ENCODE measurements around the gene VTI1A.
"Not testable (repeated sequence)": the region's sequence is repeated elsewhere in the genome, so short reads cannot be mapped to it uniquely, and the experiment has no call there.

The VTI1A gene

GRCh38 chr10:112835944-112836451 lies 389.0 kb downstream of the VTI1A start:
- DNase-seq (ENCODE audit: low read depth) = no peak

DNA sequence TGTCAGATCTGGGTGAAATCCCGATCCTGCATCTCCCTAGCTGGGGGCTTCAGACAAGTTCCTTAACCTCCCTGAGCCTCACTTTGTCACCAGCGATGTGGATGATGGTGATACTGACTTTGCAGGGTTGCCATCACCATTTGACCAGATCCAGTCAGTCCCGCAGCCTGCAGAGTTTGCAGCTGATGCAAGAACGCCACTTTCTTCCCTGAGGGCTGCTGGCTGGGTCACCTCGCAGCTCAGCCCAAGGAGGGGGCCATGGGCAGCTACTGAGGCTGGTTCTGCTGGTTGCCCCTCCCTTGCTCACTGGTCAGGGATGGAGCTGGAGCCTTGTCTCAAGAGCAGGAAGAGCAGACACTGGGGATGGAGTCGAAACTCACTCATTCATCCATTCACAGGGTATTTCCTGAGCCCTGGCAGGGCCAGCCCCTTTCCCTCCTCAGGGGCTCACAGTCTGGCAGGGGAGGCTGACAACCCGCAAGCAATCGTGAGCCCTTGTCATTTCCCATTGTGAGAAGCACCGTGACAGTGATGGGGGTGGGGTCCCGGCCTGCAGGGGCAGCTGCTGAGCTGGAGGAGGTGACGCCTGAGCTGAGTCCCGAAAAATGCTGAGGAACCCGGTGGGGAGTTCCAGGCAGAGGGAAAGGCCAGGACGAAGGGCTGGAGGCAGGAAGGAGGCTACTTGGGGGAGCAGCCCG lies 391.9 kb downstream of the VTI1A start:
- no peak for DNase-seq (ENCODE audit: low read depth)

- DNase-seq (ENCODE audit: low read depth) = no peak
Measured at GRCh38 chr10:112839928-112840654, 393.1 kb downstream of the VTI1A start.

GRCh38 chr10:112841549-112841948 lies 394.5 kb downstream of the VTI1A start:
- DNase-seq (ENCODE audit: low read depth) = no peak

DNA sequence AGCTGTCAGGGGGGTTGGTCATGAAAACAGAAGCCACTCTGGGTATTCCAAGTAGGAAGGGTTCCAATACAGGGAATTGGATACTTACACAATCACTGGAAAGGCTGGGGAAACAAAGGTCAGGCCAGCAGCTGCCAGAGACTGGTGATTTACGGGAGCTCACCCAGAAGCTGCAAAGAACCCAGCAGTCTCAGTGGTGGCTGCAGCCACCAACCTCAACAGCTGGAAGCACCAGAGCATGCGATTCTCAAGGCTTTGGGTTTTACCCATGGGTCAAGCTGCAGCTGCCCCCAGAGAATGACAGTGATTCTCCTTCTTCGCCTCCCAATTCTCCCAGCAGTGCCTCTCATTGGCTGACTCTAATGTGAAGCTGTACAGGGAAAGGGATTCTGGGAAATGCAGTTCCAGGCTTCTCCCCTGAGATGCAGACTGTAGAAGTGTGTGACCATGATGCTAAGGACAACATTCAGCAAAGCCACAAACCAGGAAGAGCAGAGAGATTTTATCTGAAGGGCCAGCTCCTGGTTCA lies 395.9 kb downstream of the VTI1A start:
- DNase-seq (ENCODE audit: low read depth) = no peak

DNA sequence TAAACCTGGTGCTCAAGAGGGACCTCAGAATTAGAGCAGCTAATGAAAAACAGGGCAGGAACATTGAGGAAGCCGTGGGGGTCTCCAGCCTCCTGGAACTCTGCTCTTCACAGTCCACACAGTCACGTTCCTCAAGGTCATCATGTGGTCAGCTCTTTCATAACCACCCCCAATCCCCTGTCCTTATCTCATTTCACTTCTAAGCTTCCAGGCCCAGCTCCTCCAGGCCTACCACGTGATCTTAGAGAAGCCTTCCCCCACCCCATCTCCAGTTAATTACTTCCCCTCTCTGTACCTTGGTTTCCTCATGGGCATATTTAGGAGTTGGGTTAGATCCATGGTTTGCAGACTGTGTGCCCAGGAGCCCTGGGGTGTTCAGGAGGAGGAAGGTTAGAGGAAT lies 396.6 kb downstream of the VTI1A start:
- DNase-seq (ENCODE audit: low read depth) = no peak

GRCh38 chr10:112844681-112845544 lies 397.9 kb downstream of the VTI1A start:
- no peak for DNase-seq (ENCODE audit: low read depth)

- no peak for DNase-seq (ENCODE audit: low read depth)
Measured at GRCh38 chr10:112847778-112848177, 400.8 kb downstream of the VTI1A start.

GRCh38 chr10:112848228-112848627 lies 401.2 kb downstream of the VTI1A start:
- no peak for DNase-seq (ENCODE audit: low read depth)

GRCh38 chr10:112848868-112849430 lies 401.9 kb downstream of the VTI1A start:
- no peak for DNase-seq (ENCODE audit: low read depth)

DNA sequence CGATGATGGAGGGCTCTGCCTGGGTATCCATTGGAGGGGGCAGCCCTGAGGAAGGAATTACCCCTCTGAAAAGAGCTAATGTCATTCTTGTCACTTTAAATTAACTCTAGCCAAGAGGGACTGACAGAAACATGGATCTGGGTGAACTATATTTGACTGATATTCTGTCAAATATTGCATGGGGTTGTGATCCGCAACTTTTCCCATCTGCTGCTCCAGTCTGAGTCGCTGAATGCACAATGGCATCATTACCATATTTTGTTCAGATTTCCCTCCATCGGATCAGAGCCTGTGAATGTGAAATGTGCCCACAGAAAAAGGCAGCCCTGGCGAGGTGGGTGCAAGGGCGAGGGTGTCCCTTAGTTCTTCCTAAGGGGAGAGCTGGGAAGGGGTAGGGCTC lies 402.5 kb downstream of the VTI1A start:
- DNase-seq (ENCODE audit: low read depth) = no peak

- DNase-seq (ENCODE audit: low read depth) = no peak
Measured at GRCh38 chr10:112851181-112851580, 404.2 kb downstream of the VTI1A start.

DNA sequence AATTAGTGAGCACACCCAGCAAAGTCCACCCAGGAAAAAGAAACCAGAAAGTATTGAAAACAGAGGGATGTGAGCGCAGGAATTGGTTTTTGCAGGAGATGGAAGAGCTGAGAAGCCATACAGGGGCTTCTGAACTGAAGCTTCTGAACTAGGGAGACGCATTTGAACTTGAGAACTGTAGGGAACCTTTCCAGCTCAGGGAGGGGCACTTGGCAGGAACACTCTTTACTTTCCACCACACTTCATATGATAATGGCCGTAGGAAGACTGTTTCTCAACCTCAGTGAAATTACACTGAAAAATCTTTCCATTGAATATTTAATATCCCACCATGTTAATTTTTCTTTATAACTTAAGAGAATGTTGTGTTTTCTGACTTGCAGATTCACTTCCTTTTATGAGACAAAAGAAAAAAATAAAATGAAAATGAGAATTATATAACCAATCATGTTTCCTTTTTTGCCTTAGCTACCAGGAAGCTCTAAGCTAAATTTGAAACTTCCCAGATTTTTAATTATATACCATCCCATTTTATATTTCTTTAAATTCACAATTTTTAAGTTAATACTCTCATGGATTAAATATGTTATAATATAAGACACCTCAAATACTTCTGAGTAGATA lies 404.7 kb downstream of the VTI1A start:
- DNase-seq (ENCODE audit: low read depth) = no peak

- no peak for DNase-seq (ENCODE audit: low read depth)
Measured at GRCh38 chr10:112852306-112852705, 405.3 kb downstream of the VTI1A start.

DNA sequence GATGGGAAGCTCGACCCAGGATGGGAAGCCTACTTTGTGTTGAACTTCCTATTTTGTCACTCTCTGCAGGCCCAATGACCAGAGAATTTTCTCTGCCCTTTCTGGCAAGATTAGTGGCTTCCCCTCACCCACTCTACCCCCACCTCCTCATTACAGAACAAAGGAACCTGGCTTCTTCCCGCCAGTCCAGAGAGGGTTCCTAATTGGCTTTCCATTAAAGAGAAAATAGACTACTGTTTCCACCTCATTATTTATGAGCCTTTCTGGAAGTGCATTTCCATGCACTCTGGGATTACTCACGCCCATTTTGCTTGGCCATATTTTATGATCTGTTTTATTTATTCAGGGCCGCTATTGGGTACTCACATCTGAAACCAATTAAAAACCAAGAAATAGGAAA lies 408.1 kb downstream of the VTI1A start:
- no peak for DNase-seq (ENCODE audit: low read depth)

DNA sequence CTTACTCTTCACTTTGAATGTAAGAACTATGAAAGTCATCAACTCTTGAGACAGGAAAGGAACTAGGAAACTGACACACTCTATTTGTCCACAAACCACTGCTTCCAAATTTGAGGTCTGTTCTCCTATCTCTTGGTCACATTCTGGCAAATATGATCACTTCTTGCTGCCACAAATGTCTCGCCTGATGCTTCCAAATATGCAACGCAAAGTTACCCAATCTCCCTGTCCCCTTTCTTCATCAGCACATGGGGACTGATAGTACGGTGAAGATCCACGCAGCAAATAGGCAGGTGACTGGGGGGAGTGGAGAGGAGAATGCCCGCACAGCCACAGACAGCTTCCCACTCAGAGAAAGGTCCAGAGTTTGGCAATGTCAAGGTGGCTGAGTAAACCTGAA lies 410.5 kb downstream of the VTI1A start:
- no peak for DNase-seq (ENCODE audit: low read depth)

DNA sequence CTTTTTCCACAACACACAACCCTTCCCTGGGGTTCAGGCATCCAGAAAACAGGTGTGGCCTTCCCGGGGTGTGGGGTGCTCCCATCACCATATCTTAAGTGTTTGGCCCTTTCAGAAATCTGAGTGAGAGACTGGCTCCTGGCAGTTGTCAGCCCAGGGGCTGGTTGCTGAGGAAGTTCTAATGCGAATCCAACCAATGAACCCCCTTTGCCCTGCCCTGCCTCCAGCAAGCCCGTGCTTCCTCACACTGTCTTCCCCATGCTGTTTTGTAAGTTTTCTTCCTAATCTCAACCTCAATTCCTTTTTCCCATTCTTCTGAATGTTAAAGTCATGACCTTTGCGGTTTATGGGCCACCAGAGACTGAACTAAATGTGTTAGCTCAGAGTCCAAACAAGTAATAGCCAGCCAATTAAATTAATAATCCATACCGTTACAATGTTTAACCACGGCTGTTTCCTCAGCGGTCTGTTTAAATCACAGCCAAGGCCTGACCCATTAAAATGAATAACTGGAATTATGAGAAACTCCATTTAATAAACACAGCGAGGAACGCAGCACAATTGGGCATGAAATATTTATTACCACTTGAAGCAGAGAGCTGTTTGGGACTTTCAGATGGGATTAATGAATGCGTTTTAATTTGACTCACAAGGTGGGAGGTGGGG lies 412.1 kb downstream of the VTI1A start:
- no peak for DNase-seq (ENCODE audit: low read depth)

GRCh38 chr10:112859793-112860192 lies 412.8 kb downstream of the VTI1A start:
- DNase-seq (ENCODE audit: low read depth) = no peak

DNA sequence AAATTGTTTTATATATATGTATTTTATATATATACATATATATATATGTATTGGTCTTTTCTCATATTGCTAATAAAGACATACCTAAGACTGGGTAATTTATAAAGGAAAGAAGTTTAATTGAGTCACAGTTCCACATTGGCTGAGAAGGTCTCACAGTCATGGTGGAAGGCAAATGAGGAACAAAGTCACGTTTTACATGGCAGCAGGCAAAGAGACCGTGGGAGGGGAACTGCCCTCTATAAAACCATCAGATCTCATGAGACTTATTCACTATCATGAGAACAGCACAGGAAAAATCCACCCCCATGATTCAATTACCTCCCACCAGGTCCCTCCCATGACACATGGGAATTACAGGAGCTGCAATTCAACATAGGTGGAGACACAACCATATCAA lies 416.4 kb downstream of the VTI1A start:
- DNase-seq (ENCODE audit: low read depth) = not testable (repeated sequence)

All from HS-5 (cell line).